ENCODE data around the gene ASCC1. TPM values are rescaled to one million over a fixed set of nuclear protein-coding genes. Genes with fewer than 3 reads are reported as not detected.

ASCC1 gene
- polyA plus RNA-seq, 2 of the 4 experiments (the other 2 are of a cell fraction): 56.5 to 82.3 TPM

DNA sequence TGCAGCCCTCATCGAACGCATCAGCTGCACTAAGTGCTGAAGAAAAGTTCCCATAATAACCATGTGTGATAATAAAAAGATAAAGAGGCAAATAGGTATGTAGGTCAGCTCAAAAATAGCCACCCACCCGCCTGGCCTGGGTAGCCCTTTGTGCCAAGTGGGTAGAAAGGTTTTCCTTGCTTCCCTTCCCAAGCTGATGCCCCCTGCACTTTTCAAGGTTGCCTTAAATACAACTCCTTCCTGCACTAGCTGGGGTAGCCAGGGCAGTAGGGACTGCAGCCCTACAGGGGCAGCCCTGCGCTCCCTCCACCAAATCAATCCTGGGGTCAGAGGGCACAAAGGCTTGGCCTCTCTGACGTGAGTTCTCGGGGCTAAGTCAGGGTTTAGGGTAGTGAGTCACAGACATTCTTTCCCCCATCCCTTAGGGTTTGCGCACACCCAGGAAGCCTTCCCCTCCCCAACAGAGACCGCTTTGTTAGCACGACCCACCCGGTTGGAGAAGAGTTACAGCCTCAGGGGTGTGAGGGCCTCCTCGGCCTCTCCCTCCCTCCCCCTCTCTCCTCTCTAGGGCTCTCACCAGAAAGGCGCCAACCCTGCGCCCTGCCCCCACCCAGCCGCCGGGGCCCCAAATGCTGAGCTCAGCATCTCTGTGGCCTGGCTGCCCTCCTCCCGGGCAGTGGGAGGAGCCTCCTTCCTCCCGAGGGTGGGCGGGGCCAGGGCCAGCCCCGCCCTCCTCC is 44.3 kb upstream of the ASCC1 start (continued):
- TF ChIP-seq, protein P1, sequence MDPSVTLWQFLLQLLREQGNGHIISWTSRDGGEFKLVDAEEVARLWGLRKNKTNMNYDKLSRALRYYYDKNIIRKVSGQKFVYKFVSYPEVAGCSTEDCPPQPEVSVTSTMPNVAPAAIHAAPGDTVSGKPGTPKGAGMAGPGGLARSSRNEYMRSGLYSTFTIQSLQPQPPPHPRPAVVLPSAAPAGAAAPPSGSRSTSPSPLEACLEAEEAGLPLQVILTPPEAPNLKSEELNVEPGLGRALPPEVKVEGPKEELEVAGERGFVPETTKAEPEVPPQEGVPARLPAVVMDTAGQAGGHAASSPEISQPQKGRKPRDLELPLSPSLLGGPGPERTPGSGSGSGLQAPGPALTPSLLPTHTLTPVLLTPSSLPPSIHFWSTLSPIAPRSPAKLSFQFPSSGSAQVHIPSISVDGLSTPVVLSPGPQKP (IDR thresholded peaks at IDR 0.05; ENCODE audit: low read depth, low read length): no peak
- TF ChIP-seq RFX5 (IDR thresholded peaks at IDR 0.05) (no peak; the same call in none of the 2 replicates), CHD4 (IDR thresholded peaks at IDR 0.05; ENCODE audit: borderline replicate concordance) (no peak), RCOR1 (IDR thresholded peaks at IDR 0.05; ENCODE audit: low read depth, low read length) (no peak), TFCP2L1 (CRISPR knock-in tag; IDR thresholded peaks at IDR 0.05) (0 out of 2 replicates have a peak, but pooled peaks have one; percentile 22), NR3C1 (IDR thresholded peaks at IDR 0.05) (no peak), KDM5A (IDR thresholded peaks at IDR 0.05) (no peak), JUNB (IDR thresholded peaks at IDR 0.05) (peak; percentile 89), ESRRA (IDR thresholded peaks at IDR 0.05; ENCODE audit: borderline replicate concordance, low read length) (no peak), TP53 (CRISPR knock-in tag; IDR thresholded peaks at IDR 0.05) (no peak), FOSL2 (IDR thresholded peaks at IDR 0.05) (peak; percentile 82), FOSL2 (CRISPR knock-in tag; IDR thresholded peaks at IDR 0.05) (peak; percentile 97), HDAC2 (IDR thresholded peaks at IDR 0.05) (no peak), PHF8 (IDR thresholded peaks at IDR 0.05; ENCODE audit: borderline replicate concordance, low read depth) (no peak), CEBPB (IDR thresholded peaks at IDR 0.05) (peak in 1 of 2 experiments; percentile 79; a peak in 2 of 4 replicates), GATA3 (IDR thresholded peaks at IDR 0.05; ENCODE audit: borderline replicate concordance) (peak; percentile 98), FOXS1 (CRISPR knock-in tag; IDR thresholded peaks at IDR 0.05) (no peak), ZC3H11A (IDR thresholded peaks at IDR 0.05) (no peak), NFE2L2 (conservative IDR thresholded peaks at IDR 0.05; ENCODE audit: low read length) (no peak), EHMT2 (IDR thresholded peaks at IDR 0.05; ENCODE audit: low read depth) (no peak), CBX8 (IDR thresholded peaks at IDR 0.05) (no peak), BHLHE40 (IDR thresholded peaks at IDR 0.05; ENCODE audit: low read depth, low read length) (no peak), JUN (IDR thresholded peaks at IDR 0.05) (peak; percentile 92 to 98; a peak in 4 of 5 replicates), CHD2 (IDR thresholded peaks at IDR 0.05; ENCODE audit: low read length, partially characterized antibody) (peak; percentile 61), SREBF2 (IDR thresholded peaks at IDR 0.05) (no peak), HOXB5 (CRISPR knock-in tag; IDR thresholded peaks at IDR 0.05) (no peak), ZSCAN20 (CRISPR knock-in tag; IDR thresholded peaks at IDR 0.05) (no peak)
- TF ChIP-seq, protein P2, sequence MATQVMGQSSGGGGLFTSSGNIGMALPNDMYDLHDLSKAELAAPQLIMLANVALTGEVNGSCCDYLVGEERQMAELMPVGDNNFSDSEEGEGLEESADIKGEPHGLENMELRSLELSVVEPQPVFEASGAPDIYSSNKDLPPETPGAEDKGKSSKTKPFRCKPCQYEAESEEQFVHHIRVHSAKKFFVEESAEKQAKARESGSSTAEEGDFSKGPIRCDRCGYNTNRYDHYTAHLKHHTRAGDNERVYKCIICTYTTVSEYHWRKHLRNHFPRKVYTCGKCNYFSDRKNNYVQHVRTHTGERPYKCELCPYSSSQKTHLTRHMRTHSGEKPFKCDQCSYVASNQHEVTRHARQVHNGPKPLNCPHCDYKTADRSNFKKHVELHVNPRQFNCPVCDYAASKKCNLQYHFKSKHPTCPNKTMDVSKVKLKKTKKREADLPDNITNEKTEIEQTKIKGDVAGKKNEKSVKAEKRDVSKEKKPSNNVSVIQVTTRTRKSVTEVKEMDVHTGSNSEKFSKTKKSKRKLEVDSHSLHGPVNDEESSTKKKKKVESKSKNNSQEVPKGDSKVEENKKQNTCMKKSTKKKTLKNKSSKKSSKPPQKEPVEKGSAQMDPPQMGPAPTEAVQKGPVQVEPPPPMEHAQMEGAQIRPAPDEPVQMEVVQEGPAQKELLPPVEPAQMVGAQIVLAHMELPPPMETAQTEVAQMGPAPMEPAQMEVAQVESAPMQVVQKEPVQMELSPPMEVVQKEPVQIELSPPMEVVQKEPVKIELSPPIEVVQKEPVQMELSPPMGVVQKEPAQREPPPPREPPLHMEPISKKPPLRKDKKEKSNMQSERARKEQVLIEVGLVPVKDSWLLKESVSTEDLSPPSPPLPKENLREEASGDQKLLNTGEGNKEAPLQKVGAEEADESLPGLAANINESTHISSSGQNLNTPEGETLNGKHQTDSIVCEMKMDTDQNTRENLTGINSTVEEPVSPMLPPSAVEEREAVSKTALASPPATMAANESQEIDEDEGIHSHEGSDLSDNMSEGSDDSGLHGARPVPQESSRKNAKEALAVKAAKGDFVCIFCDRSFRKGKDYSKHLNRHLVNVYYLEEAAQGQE (IDR thresholded peaks at IDR 0.05): no peak
- TF ChIP-seq, protein P3, sequence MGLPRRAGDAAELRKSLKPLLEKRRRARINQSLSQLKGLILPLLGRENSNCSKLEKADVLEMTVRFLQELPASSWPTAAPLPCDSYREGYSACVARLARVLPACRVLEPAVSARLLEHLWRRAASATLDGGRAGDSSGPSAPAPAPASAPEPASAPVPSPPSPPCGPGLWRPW (IDR thresholded peaks at IDR 0.05): no peak
- TF ChIP-seq, protein P4, sequence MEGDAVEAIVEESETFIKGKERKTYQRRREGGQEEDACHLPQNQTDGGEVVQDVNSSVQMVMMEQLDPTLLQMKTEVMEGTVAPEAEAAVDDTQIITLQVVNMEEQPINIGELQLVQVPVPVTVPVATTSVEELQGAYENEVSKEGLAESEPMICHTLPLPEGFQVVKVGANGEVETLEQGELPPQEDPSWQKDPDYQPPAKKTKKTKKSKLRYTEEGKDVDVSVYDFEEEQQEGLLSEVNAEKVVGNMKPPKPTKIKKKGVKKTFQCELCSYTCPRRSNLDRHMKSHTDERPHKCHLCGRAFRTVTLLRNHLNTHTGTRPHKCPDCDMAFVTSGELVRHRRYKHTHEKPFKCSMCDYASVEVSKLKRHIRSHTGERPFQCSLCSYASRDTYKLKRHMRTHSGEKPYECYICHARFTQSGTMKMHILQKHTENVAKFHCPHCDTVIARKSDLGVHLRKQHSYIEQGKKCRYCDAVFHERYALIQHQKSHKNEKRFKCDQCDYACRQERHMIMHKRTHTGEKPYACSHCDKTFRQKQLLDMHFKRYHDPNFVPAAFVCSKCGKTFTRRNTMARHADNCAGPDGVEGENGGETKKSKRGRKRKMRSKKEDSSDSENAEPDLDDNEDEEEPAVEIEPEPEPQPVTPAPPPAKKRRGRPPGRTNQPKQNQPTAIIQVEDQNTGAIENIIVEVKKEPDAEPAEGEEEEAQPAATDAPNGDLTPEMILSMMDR (IDR thresholded peaks at IDR 0.05): no peak
- TF ChIP-seq, protein P5, sequence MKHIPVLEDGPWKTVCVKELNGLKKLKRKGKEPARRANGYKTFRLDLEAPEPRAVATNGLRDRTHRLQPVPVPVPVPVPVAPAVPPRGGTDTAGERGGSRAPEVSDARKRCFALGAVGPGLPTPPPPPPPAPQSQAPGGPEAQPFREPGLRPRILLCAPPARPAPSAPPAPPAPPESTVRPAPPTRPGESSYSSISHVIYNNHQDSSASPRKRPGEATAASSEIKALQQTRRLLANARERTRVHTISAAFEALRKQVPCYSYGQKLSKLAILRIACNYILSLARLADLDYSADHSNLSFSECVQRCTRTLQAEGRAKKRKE (CRISPR knock-in tag; IDR thresholded peaks at IDR 0.05; ENCODE audit: low read depth): no peak
- TF ChIP-seq, protein P6, sequence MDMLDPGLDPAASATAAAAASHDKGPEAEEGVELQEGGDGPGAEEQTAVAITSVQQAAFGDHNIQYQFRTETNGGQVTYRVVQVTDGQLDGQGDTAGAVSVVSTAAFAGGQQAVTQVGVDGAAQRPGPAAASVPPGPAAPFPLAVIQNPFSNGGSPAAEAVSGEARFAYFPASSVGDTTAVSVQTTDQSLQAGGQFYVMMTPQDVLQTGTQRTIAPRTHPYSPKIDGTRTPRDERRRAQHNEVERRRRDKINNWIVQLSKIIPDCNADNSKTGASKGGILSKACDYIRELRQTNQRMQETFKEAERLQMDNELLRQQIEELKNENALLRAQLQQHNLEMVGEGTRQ (IDR thresholded peaks at IDR 0.05): no peak
- TF ChIP-seq, protein P7, sequence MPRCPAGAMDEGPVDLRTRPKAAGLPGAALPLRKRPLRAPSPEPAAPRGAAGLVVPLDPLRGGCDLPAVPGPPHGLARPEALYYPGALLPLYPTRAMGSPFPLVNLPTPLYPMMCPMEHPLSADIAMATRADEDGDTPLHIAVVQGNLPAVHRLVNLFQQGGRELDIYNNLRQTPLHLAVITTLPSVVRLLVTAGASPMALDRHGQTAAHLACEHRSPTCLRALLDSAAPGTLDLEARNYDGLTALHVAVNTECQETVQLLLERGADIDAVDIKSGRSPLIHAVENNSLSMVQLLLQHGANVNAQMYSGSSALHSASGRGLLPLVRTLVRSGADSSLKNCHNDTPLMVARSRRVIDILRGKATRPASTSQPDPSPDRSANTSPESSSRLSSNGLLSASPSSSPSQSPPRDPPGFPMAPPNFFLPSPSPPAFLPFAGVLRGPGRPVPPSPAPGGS (IDR thresholded peaks at IDR 0.05): peak; percentile 58
- TF ChIP-seq, protein P8, sequence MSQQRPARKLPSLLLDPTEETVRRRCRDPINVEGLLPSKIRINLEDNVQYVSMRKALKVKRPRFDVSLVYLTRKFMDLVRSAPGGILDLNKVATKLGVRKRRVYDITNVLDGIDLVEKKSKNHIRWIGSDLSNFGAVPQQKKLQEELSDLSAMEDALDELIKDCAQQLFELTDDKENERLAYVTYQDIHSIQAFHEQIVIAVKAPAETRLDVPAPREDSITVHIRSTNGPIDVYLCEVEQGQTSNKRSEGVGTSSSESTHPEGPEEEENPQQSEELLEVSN (IDR thresholded peaks at IDR 0.05; ENCODE audit: borderline replicate concordance, low read depth): no peak
